HFF-Myc (cell line): ENCODE measurements around the gene HIPK3.

ENCODE experiments used
- DNase-seq: peaks from one replicate; pipeline ENCODE4 v3.0.0-alpha.2; 2011; ENCODE audit warnings: low read depth; ENCODE audit errors: extremely low read depth
- H3K4me3 ChIP-seq: replicated peaks from 2 replicates; pipeline ENCODE4 v1.5.1; 2011; ENCODE audit warnings: low read depth, mild to moderate bottlenecking, control low read depth, low read length
- CTCF ChIP-seq: IDR thresholded peaks from 2 replicates; pipeline ENCODE4 v1.5.1; 2012; ENCODE audit warnings: mild to moderate bottlenecking, low read depth, low read length, control low read depth; ENCODE audit errors: missing control alignments

Gene HIPK3

GRCh38 chr11:33383075-33383919 is 126.1 kb downstream of the HIPK3 start:
- TF ChIP-seq CTCF = no peak
- no peak for DNase-seq
- H3K4me3 ChIP-seq = no peak overlapping the region

DNA sequence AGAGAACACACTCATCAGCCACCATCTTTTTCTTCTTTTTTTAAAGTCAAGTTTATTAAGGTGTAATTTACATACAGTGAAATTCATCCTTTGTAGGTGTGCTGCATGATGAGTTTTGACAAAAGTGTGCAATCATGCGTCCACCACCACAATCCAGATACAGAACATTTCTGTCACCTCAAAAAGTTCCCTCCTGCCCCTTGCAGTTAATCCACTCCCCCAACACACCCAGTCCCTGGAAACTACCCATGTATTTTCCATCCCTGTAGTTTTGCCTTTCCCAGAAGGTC is 126.7 kb downstream of the HIPK3 start:
- DNase-seq = no peak
- no peak for TF ChIP-seq CTCF
- no peak overlapping the region for H3K4me3 ChIP-seq

DNA sequence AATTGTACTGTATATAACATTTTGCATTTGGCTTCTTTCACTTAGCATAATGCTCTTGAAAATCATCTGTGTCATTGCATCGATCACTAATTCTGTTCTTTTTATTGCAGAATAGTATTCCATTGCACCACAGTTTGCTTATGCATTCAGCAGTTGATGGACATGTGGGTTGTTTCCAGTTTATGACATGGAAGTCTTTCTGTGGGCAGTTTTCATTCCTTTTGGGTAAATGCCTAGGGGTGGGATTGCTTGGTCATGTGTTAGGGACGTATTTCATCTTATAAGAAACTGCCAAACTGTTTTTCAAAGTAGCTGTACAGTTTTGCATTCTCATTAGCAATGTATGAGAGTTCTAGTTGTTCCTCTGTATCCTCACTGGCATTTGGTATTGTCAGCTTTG is 127.0 kb downstream of the HIPK3 start:
- no peak for DNase-seq
- no peak for TF ChIP-seq CTCF
- H3K4me3 ChIP-seq = no peak overlapping the region

GRCh38 chr11:33387581-33387980 is 130.4 kb downstream of the HIPK3 start:
- DNase-seq = no peak

GRCh38 chr11:33387996-33388395 is 130.8 kb downstream of the HIPK3 start:
- no peak for TF ChIP-seq CTCF
- H3K4me3 ChIP-seq = no peak overlapping the region
- no peak for DNase-seq

More at GRCh38 chr11:33387581-33387980, 130.4 kb downstream of the HIPK3 start:
- H3K4me3 ChIP-seq = no peak overlapping the region
- TF ChIP-seq CTCF = no peak

- H3K4me3 ChIP-seq = no peak overlapping the region
- TF ChIP-seq CTCF = no peak
- DNase-seq = no peak
Measured at GRCh38 chr11:33388793-33389525, 131.8 kb downstream of the HIPK3 start.
